Activated CD4-positive, alpha-beta T cell treated with anti-CD3 and anti-CD28 coated beads, Interleukin-2, amount 50 U/mL, for 24 hours (primary cell): Measurements from ENCODE around the gene FRMD4A.

ENCODE experiments used
- DNase-seq, 2 donors: peaks; one replicate each; pipeline ENCODE4 v3.0.0-alpha.2; 2020; ENCODE audit warnings: low read depth in 1 of 2, low spot score in 1 of 2

Gene FRMD4A

GRCh38 chr10:14022954-14023672 is 307.6 kb downstream of the FRMD4A start:
- no peak for DNase-seq

- no peak for DNase-seq
These were observed 308.7 kb downstream of the FRMD4A start for GRCh38 chr10:14022052-14022451.

- DNase-seq = no peak
These were observed 310.6 kb downstream of the FRMD4A start for GRCh38 chr10:14020037-14020664.

GRCh38 chr10:14017467-14017866 is 313.3 kb downstream of the FRMD4A start:
- no peak for DNase-seq

GRCh38 chr10:14016931-14017333 is 313.8 kb downstream of the FRMD4A start:
- DNase-seq = no peak

GRCh38 chr10:14016011-14016536 is 314.6 kb downstream of the FRMD4A start:
- DNase-seq = no peak

- no peak for DNase-seq
These were observed 316.3 kb downstream of the FRMD4A start for GRCh38 chr10:14014423-14014822.

GRCh38 chr10:14010769-14011574 is 319.8 kb downstream of the FRMD4A start:
- DNase-seq = no peak

- no peak for DNase-seq
These were observed 320.6 kb downstream of the FRMD4A start for GRCh38 chr10:14010101-14010558.

GRCh38 chr10:14009371-14010100 is 321.2 kb downstream of the FRMD4A start:
- peak; percentile 40 to 78 for DNase-seq

GRCh38 chr10:14008740-14009080 is 322.0 kb downstream of the FRMD4A start:
- no peak for DNase-seq

- DNase-seq = no peak
These were observed 326.2 kb downstream of the FRMD4A start for GRCh38 chr10:14004536-14004935.

GRCh38 chr10:14003517-14004184 is 327.1 kb downstream of the FRMD4A start:
- no peak for DNase-seq

GRCh38 chr10:14001298-14002040 is 329.3 kb downstream of the FRMD4A start:
- no peak for DNase-seq

GRCh38 chr10:13998163-13998835 is 332.4 kb downstream of the FRMD4A start:
- DNase-seq = no peak

- DNase-seq = no peak
These were observed 333.1 kb downstream of the FRMD4A start for GRCh38 chr10:13997650-13998049.

GRCh38 chr10:13994932-13995331 is 335.8 kb downstream of the FRMD4A start:
- no peak for DNase-seq

GRCh38 chr10:13993673-13994089 is 337.0 kb downstream of the FRMD4A start:
- DNase-seq = no peak

GRCh38 chr10:13993169-13993568 is 337.6 kb downstream of the FRMD4A start:
- DNase-seq = no peak
